Measurements from ENCODE around the gene SLAIN2.

Gene SLAIN2

DNA sequence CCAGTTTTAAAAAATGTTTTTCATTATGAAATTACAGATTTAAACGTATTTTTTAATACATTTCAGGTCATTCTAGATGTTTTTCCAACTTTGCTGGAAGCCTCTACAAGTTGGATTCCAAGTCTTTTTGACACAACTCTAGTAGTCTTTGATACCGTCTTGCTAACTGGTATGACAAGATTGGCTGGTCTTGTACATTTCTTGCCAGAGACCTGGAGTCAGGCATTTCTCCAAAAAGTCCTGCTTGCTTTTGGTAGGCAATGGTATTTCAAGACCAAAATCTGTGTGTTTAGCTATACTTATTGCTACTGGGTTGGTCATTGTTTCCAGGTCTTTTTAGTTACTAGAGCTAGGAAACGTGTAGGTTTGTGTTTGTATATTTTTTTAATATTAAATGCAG lies 64.6 kb downstream of the SLAIN2 start:
- no peak overlapping the region for H3K4me2 ChIP-seq (ENCODE audit: low read length)
- no peaks in the 10 kb centered on the region for H4K20me1 ChIP-seq (ENCODE audit: control insufficient read depth, insufficient read depth, low read depth, low read length)
- H3K27me3 ChIP-seq (ENCODE audit: control insufficient read depth, low read length): no peaks in the 10 kb centered on the region
- H3K27ac ChIP-seq (ENCODE audit: low read depth, low read length): no peak overlapping the region
- H3K4me1 ChIP-seq (ENCODE audit: control insufficient read depth, low read length): no peaks in the 10 kb centered on the region
- no peaks in the 10 kb centered on the region for H3F3A ChIP-seq (ENCODE audit: control insufficient read depth, insufficient read depth)
- no peaks in the 10 kb centered on the region for H3K79me2 ChIP-seq (ENCODE audit: control insufficient read depth, low read length)
- H3K9me3 ChIP-seq (ENCODE audit: control insufficient read depth, insufficient read depth, low read length): no peaks in the 10 kb centered on the region
- H3K36me3 ChIP-seq (ENCODE audit: control insufficient read depth, low read length): peaks cover 6% of the 10 kb centered on the region
- H3K9me2 ChIP-seq (replicated peaks; ENCODE audit: control insufficient read depth, low read length): no peaks in the 10 kb centered on the region
- TF ChIP-seq, protein P1, sequence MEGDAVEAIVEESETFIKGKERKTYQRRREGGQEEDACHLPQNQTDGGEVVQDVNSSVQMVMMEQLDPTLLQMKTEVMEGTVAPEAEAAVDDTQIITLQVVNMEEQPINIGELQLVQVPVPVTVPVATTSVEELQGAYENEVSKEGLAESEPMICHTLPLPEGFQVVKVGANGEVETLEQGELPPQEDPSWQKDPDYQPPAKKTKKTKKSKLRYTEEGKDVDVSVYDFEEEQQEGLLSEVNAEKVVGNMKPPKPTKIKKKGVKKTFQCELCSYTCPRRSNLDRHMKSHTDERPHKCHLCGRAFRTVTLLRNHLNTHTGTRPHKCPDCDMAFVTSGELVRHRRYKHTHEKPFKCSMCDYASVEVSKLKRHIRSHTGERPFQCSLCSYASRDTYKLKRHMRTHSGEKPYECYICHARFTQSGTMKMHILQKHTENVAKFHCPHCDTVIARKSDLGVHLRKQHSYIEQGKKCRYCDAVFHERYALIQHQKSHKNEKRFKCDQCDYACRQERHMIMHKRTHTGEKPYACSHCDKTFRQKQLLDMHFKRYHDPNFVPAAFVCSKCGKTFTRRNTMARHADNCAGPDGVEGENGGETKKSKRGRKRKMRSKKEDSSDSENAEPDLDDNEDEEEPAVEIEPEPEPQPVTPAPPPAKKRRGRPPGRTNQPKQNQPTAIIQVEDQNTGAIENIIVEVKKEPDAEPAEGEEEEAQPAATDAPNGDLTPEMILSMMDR (IDR thresholded peaks at IDR 0.05; ENCODE audit: low read depth, low read length, poor library complexity, severe bottlenecking): no peak
- no peak for TF ChIP-seq EZH2phosphoT487 (IDR thresholded peaks at IDR 0.05; ENCODE audit: borderline replicate concordance, low read length)
- H3K4me3 ChIP-seq (ENCODE audit: low read length): no peak overlapping the region

DNA sequence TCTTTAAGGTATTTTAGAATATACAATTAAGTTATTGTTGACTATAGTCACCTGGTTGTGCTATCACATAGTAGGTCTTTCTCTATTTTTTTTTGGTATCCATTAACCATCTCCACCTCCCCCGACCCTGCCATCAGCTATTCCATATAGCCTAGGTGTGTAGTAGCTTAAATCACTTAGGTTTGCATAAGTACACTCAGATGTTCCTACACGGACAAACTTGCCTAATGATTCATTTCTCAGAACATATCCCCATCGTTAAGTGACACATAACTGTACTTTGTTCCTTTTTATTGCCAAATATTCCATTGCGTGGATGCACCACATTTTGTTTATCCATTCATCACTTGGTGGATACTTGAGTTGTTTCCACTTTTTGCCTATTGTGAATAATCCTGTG lies 67.9 kb downstream of the SLAIN2 start:
- Histone ChIP-seq H3K27me3 (ENCODE audit: control insufficient read depth, low read length) (no peaks in the 10 kb centered on the region), H3K4me3 (ENCODE audit: low read length) (no peak overlapping the region), H3K9me3 (ENCODE audit: control insufficient read depth, insufficient read depth, low read length) (no peaks in the 10 kb centered on the region), H3K36me3 (ENCODE audit: control insufficient read depth, low read length) (peaks cover 4% of the 10 kb centered on the region), H3F3A (ENCODE audit: control insufficient read depth, insufficient read depth) (no peaks in the 10 kb centered on the region), H4K20me1 (ENCODE audit: control insufficient read depth, insufficient read depth, low read depth, low read length) (no peaks in the 10 kb centered on the region), H3K27ac (ENCODE audit: low read depth, low read length) (no peak overlapping the region), H3K4me2 (ENCODE audit: low read length) (no peak overlapping the region), H3K79me2 (ENCODE audit: control insufficient read depth, low read length) (no peaks in the 10 kb centered on the region), H3K9me2 (replicated peaks; ENCODE audit: control insufficient read depth, low read length) (no peaks in the 10 kb centered on the region), H3K4me1 (ENCODE audit: control insufficient read depth, low read length) (no peaks in the 10 kb centered on the region)
- TF ChIP-seq EZH2phosphoT487 (IDR thresholded peaks at IDR 0.05; ENCODE audit: borderline replicate concordance, low read length): no peak
- TF ChIP-seq, protein P1 (IDR thresholded peaks at IDR 0.05; ENCODE audit: low read depth, low read length, poor library complexity, severe bottlenecking): no peak

DNA sequence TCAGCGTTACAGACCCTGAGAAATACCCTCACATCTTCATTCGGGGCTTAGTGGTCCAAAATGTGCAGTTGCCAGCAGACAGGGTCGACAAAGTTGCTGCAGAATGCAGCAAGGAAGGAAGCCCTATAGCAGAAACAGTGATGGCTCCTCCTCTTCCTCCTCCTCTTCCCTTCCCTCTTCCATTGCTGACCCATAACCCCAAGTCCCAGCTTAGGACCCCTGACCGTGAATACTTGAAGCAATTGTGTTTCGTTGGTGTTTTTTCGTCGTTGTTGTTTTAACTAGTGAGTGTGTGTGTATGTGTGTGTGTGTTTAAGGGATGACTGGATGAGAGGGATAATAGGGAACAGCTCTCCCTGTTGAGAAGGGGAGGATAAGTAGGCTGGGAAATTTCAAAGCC lies 69.5 kb downstream of the SLAIN2 start:
- no peaks in the 10 kb centered on the region for H3K9me3 ChIP-seq (ENCODE audit: control insufficient read depth, insufficient read depth, low read length)
- H3K27ac ChIP-seq (ENCODE audit: low read depth, low read length): no peak overlapping the region
- no peaks in the 10 kb centered on the region for H4K20me1 ChIP-seq (ENCODE audit: control insufficient read depth, insufficient read depth, low read depth, low read length)
- no peak overlapping the region for H3K4me3 ChIP-seq (ENCODE audit: low read length)
- H3F3A ChIP-seq (ENCODE audit: control insufficient read depth, insufficient read depth): no peaks in the 10 kb centered on the region
- H3K4me1 ChIP-seq (ENCODE audit: control insufficient read depth, low read length): no peaks in the 10 kb centered on the region
- H3K27me3 ChIP-seq (ENCODE audit: control insufficient read depth, low read length): no peaks in the 10 kb centered on the region
- no peaks in the 10 kb centered on the region for H3K9me2 ChIP-seq (replicated peaks; ENCODE audit: control insufficient read depth, low read length)
- peaks cover 4% of the 10 kb centered on the region; the same call in 1 of the 2 replicates for H3K36me3 ChIP-seq (ENCODE audit: control insufficient read depth, low read length)
- H3K79me2 ChIP-seq (ENCODE audit: control insufficient read depth, low read length): no peaks in the 10 kb centered on the region
- H3K4me2 ChIP-seq (ENCODE audit: low read length): no peak overlapping the region
- TF ChIP-seq, protein P1 (IDR thresholded peaks at IDR 0.05; ENCODE audit: low read depth, low read length, poor library complexity, severe bottlenecking): no peak
- TF ChIP-seq EZH2phosphoT487 (IDR thresholded peaks at IDR 0.05; ENCODE audit: borderline replicate concordance, low read length): no peak

DNA sequence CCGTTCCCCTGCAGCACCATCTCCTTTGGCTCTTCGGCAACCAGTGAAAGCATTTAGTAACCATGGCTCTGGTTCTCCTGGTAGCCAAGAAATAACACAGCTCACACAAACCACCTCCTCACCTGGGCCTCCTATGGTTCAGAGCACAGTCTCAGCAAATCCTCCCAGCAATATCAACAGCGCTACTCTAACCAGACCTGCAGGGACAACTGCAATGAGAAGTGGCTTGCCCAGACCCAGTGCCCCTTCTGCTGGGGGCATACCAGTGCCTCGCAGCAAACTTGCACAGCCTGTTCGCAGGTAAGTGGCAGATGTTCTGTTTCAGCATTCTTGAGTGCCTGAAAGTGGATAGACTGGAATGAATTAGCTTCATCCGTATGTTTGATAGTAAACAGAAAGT lies 78.8 kb downstream of the SLAIN2 start:
- H3K4me2 ChIP-seq (ENCODE audit: low read length): no peak overlapping the region
- no peaks in the 10 kb centered on the region for H3K9me3 ChIP-seq (ENCODE audit: control insufficient read depth, insufficient read depth, low read length)
- peaks cover 27% of the 10 kb centered on the region for H3K36me3 ChIP-seq (ENCODE audit: control insufficient read depth, low read length)
- no peaks in the 10 kb centered on the region for H3K9me2 ChIP-seq (replicated peaks; ENCODE audit: control insufficient read depth, low read length)
- no peaks in the 10 kb centered on the region for H3K27me3 ChIP-seq (ENCODE audit: control insufficient read depth, low read length)
- TF ChIP-seq, protein P1 (IDR thresholded peaks at IDR 0.05; ENCODE audit: low read depth, low read length, poor library complexity, severe bottlenecking): no peak
- TF ChIP-seq EZH2phosphoT487 (IDR thresholded peaks at IDR 0.05; ENCODE audit: borderline replicate concordance, low read length): no peak
- no peak overlapping the region for H3K4me3 ChIP-seq (ENCODE audit: low read length)
- H4K20me1 ChIP-seq (ENCODE audit: control insufficient read depth, insufficient read depth, low read depth, low read length): no peaks in the 10 kb centered on the region
- no peaks in the 10 kb centered on the region for H3K4me1 ChIP-seq (ENCODE audit: control insufficient read depth, low read length)
- no peaks in the 10 kb centered on the region for H3F3A ChIP-seq (ENCODE audit: control insufficient read depth, insufficient read depth)
- no peaks in the 10 kb centered on the region for H3K79me2 ChIP-seq (ENCODE audit: control insufficient read depth, low read length)
- no peak overlapping the region for H3K27ac ChIP-seq (ENCODE audit: low read depth, low read length)
